ENCODE data around the gene BCAS1.

BCAS1 gene

DNA sequence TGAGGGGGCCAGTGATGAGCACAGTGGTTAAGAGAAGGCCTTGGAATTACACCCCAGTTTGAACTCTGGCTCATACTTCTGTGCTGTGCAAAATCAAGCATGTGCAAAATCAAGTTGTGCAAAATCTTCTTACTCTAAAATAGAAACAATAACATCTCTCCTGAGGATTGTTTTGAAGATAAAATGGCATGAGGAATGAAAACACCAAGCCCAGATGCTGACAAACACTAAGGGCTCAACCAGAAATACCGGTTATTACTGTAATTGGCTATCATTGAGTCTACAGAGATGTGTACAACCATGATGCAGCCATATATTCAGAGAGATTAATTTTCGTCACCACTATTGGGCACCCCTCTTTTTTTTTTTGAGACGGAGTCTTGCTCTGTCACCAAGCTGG, 5.9 kb upstream of the BCAS1 start:
- in situ Hi-C loops (cut with MboI; ENCODE audit: low sequenced_read_pairs, unreplicated experiment) = no loop called here
- DNase-seq (ENCODE audit: low spot score) = no peak
- TF ChIP-seq, protein P1, sequence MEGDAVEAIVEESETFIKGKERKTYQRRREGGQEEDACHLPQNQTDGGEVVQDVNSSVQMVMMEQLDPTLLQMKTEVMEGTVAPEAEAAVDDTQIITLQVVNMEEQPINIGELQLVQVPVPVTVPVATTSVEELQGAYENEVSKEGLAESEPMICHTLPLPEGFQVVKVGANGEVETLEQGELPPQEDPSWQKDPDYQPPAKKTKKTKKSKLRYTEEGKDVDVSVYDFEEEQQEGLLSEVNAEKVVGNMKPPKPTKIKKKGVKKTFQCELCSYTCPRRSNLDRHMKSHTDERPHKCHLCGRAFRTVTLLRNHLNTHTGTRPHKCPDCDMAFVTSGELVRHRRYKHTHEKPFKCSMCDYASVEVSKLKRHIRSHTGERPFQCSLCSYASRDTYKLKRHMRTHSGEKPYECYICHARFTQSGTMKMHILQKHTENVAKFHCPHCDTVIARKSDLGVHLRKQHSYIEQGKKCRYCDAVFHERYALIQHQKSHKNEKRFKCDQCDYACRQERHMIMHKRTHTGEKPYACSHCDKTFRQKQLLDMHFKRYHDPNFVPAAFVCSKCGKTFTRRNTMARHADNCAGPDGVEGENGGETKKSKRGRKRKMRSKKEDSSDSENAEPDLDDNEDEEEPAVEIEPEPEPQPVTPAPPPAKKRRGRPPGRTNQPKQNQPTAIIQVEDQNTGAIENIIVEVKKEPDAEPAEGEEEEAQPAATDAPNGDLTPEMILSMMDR (IDR thresholded peaks at IDR 0.05; ENCODE audit: borderline replicate concordance, control extremely low read depth, extremely low read depth, insufficient read depth, missing control alignments) = no peak

DNA sequence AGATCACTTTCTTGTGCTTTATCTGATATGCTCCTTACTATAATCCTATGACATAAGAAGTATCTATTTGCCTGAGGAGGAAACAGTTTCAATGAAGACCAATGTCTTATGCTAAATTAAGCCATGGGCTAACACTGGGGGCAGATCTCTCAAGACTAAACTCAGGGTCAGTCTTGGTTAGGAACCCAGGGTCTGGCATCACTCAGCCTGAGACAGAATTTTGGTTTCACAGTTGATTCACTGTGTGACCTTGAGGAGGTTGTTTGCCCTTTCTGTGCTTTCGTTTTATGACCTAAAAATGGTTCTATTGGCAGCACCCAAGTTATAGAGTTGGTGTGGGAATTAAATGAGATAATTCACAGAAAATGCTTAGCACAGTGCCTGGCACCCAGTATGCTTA, 4.9 kb upstream of the BCAS1 start:
- DNase-seq (ENCODE audit: low spot score) = no peak
- in situ Hi-C loops (cut with MboI; ENCODE audit: low sequenced_read_pairs, unreplicated experiment) = no loop called here
- TF ChIP-seq, protein P1 (IDR thresholded peaks at IDR 0.05; ENCODE audit: borderline replicate concordance, control extremely low read depth, extremely low read depth, insufficient read depth, missing control alignments) = no peak

DNA sequence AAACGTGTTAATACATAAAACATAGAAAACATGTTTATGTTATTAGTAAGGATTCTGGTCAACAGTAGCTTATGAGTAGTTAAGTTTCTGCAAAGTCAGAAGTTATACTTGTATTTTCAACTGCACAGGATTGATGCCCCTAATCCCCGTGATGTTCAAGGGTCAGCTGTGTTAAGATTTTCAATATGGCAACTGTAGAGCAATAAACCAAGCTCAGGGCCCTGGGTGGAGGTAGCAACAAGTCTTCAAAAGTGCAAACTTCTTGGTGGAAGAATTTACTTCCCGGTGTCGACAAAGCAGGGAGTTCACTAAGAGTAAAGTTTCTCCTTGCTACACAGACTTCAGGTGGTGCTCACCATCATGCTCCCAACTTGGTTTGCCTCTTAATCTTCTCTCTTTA, 4.1 kb upstream of the BCAS1 start:
- TF ChIP-seq, protein P1 (IDR thresholded peaks at IDR 0.05; ENCODE audit: borderline replicate concordance, control extremely low read depth, extremely low read depth, insufficient read depth, missing control alignments) = no peak
- DNase-seq (ENCODE audit: low spot score) = no peak
- in situ Hi-C loops (cut with MboI; ENCODE audit: low sequenced_read_pairs, unreplicated experiment) = loop anchor here (25.0 kb wide), 2 partner anchors 512 to 662 kb away; no protein-coding TSS in a partner anchor

DNA sequence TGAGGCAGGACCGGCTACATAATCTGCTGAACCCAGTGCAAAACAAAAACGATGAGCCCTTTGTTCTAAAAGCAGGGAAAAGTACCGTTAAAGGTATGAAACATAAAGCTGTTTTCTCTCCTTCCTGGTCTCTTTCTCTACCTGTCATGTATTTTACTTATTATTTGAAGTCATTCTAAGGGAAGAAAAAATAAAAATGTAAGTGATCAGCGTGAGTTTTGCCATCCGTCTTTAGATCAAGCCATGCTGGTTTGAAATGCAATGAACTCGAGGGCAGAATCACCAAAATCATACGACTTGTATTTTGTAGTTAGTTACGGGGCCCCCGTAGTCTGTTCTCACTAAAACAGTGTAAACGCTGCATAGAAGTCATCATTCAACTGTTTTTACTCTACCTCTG, 2.9 kb upstream of the BCAS1 start:
- no peak for DNase-seq (ENCODE audit: low spot score)
- in situ Hi-C loops (cut with MboI; ENCODE audit: low sequenced_read_pairs, unreplicated experiment) = loop anchor here (25.0 kb wide), 2 partner anchors 511 to 661 kb away; no protein-coding TSS in a partner anchor
- TF ChIP-seq, protein P1 (IDR thresholded peaks at IDR 0.05; ENCODE audit: borderline replicate concordance, control extremely low read depth, extremely low read depth, insufficient read depth, missing control alignments) = no peak

DNA sequence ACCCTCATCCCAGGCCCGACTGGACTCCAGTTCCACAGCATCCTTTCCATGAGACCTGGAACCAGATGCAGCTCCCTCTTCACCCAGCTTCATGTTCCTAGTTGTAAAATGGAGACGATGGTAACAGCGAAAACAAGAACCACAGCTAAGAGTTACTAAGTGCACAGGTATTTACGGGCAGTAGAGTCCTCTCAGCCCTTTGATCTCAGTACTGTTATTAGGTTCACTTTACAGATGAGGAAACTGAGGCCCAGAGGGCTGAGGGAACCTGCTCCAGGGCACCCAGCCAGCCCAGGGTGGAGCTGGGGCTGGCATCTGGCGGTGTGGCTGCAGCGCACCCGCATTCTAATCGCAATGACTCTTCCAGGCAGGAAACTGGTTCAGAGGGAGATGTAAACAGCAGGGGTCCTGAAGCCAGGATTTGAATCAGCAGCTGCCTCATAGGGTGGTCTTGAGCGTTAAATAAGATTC, 858 bp downstream of the BCAS1 start:
- in situ Hi-C loops (cut with MboI; ENCODE audit: low sequenced_read_pairs, unreplicated experiment) = loop anchor here (25.0 kb wide), 2 partner anchors 507 to 657 kb away; no protein-coding TSS in a partner anchor
- TF ChIP-seq, protein P1 (IDR thresholded peaks at IDR 0.05; ENCODE audit: borderline replicate concordance, control extremely low read depth, extremely low read depth, insufficient read depth, missing control alignments) = no peak
- no peak for DNase-seq (ENCODE audit: low spot score)

DNA sequence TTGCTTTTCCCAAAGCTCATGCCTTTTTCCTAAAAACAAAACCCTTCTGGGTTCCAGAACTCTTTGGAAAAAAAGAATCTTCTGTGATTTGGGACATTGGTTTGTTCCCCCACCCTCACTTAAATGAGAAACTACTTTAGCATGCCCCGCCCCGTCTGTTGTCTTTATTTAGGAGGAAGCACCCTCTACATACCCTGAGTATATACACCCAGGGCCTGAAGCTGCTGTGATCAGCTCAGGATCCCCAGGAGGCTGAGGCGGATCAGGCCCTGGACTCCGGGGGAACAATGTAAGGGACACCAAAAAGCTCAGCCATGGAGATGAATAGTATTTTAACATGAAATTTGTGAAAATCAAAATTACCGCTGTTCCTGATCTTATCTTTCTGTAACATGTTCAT, 1.4 kb downstream of the BCAS1 start:
- TF ChIP-seq, protein P1 (IDR thresholded peaks at IDR 0.05; ENCODE audit: borderline replicate concordance, control extremely low read depth, extremely low read depth, insufficient read depth, missing control alignments) = no peak
- DNase-seq (ENCODE audit: low spot score) = no peak
- in situ Hi-C loops (cut with MboI; ENCODE audit: low sequenced_read_pairs, unreplicated experiment) = loop anchor here (25.0 kb wide), 2 partner anchors 507 to 657 kb away; no protein-coding TSS in a partner anchor
